Measurements from ENCODE around the gene SART1.

DNA sequence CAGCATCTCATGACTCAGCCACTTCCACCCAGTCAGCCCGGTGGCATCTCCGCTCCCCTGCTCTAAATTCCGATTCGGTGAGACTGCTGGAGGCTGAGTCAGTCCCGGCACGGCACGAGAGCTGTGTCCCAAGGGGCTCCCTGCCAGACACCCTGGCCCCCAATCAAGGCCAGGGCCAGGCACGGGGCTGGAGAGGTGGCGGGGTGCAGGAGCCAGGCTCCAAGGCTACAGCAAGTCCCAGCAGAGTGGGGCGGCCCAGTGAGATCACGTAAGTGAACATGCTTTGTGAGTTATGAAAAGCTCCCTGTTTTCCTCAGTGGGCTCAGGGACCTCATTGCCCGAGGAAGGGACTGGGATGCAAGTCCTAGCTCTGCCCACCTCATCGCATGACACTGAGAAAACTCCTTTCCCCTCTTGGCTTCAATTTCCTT is 45.7 kb upstream of the SART1 start:
- TF ChIP-seq POLR2AphosphoS5 (IDR thresholded peaks at IDR 0.05; ENCODE audit: borderline replicate concordance, low read depth, low read length) (no peak), FOXP2 (optimal IDR thresholded peaks at IDR 0.05; ENCODE audit: control extremely low read depth, extremely low read length, insufficient read depth) (no peak)

Data from SK-N-MC (cell line).